ENCODE results near the gene KIF1B.
A peak's percentile ranks its signal among the peaks of the same experiment; 100 is the strongest.
"Not testable (repeated sequence)": the region's sequence is repeated elsewhere in the genome, so short reads cannot be mapped to it uniquely, and the experiment has no call there.

KIF1B gene

DNA sequence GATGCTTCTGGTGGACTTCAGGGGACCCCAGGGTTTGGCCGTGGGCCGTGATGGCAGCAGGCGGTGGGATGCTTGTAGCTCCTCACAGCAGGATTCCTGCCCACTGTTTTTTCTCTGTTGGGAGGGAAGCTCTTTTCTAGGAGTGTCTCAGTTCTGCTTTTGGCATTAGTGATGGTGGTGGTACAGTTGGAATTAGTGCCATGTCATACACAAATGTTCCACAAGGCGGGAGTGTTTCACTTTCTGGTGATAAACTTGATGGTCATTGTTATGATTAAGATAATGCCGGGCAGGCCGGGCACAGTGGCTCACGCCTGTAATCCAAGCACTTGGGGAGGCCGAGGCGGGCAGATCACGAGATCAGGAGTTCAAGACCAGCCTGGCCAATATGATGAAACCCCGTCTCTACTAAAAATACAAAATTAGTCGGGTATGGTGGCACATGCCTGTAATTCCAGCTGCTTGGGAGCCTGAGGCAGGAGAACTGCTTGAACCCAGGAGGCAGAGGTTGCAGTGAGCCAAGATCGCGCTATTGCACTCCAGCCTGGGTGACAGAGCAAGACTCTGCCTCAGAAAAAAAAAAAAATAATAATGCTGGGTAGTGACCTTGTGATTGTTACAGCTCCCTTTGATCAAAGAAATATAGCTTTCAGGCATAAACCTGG is 167.1 kb downstream of the KIF1B start:
- ATAC-seq (replicated peaks) (peak; percentile 71 to 81), DNase-seq (peak; percentile 43)
- not testable (repeated sequence) for H3K27me3 Mint-ChIP-seq, H3K4me3 Mint-ChIP-seq, H3K27ac Mint-ChIP-seq, H3K9me3 Mint-ChIP-seq
- H3K36me3 Mint-ChIP-seq: peaks cover 20 to 26% of the 10 kb centered on the region in 2 donors
- H3K4me1 Mint-ChIP-seq: peaks cover 4 to 15% of the 10 kb centered on the region in 2 donors

DNA sequence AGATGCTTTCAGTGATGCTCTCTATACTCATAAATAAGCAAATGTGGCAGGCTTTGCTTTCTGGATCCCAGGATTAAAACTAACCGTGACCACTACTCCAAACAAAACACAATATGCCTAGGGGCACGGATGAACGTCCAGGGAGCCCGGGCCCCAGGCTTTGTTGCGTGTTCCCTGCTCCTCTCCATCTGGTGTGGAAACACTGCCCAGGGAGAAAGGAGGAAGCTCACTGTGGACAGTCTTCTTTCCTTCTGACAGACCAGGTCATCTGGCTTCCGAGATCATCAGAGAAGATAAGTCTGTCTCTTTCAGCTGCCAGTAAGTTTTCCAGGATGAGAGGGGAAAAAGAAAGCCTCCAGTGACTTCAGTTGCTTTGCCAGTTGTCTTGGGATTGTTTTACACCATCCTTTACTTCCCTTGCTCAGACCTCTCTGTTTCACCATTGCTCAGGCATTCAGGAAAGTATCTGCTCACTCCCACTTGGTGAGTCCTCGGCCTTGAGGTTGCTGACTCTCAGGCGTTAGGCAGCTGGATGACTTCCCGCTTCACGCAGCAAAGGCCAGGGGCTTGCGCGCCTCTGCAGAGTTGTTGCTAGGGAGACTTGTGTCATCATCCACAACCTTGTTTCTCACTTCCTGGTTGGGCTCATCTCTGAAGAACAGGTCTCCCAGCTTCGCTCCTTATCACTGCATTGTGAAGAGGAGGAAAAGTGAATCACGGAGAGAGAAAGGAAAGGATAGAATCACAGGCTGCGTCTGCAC is 167.9 kb downstream of the KIF1B start:
- ATAC-seq (replicated peaks): no peak
- peaks cover 4 to 15% of the 10 kb centered on the region in 2 donors for H3K4me1 Mint-ChIP-seq
- no peak overlapping the region for H3K4me3 Mint-ChIP-seq
- no peak for DNase-seq
- no peaks in the 10 kb centered on the region for H3K9me3 Mint-ChIP-seq
- no peaks in the 10 kb centered on the region for H3K27me3 Mint-ChIP-seq
- H3K27ac Mint-ChIP-seq: no peak overlapping the region
- peaks cover 21 to 32% of the 10 kb centered on the region in 2 donors for H3K36me3 Mint-ChIP-seq

DNA sequence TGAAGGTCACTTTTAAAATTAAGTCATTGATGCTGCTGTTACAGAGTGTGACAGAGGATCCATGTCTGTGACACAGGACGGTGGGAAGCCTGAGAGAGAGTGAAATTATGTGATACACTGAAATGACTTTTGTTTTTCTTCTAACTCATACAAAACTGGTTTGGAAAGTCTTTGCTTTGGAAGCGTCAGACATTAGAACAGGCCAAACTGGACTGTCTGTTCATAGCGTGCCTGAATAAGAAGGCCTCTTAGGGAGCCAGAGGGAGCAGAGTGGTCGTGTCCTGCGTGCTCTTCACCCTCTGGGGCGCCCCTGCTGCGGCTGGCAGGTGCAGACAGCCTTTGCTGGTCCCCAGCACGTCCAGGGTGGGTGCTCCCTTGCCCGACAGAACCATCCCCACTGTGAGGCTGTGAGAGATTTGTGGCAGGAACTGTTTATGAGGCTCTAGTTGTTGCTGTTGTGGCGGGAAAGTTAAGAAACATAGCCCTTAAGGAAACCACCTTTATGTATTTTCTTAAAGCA is 168.8 kb downstream of the KIF1B start:
- no peak for DNase-seq
- H3K27me3 Mint-ChIP-seq: no peaks in the 10 kb centered on the region
- H3K4me3 Mint-ChIP-seq: no peak overlapping the region
- peaks cover 4 to 15% of the 10 kb centered on the region in 2 donors for H3K4me1 Mint-ChIP-seq
- H3K27ac Mint-ChIP-seq: no peak overlapping the region
- no peaks in the 10 kb centered on the region for H3K9me3 Mint-ChIP-seq
- no peak for ATAC-seq (replicated peaks)
- peaks cover 23 to 36% of the 10 kb centered on the region in 2 donors for H3K36me3 Mint-ChIP-seq

DNA sequence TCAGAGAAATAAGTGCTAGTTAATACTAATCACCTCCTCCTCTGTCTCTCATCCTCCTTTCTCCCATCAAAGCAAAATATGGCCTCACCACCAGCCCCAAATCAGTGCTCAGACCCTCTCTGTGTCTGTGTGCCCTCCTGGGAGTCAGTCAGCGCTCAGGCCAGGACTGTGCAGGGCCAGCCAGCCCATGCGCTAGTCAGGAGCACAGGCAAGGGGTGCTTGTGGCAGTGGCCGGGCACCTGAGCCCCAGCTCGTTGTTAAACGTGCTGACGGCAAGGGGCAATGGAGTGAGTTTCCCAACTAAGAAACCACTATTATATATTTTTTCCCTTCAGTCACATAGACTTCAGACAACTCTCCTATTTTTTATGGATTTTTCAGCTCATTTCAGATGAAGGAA is 169.3 kb downstream of the KIF1B start:
- Mint-ChIP-seq H3K9me3 (no peaks in the 10 kb centered on the region), H3K27me3 (no peaks in the 10 kb centered on the region), H3K36me3 (peaks cover 23 to 40% of the 10 kb centered on the region in 2 donors), H3K4me1 (peaks cover 4 to 15% of the 10 kb centered on the region in 2 donors), H3K4me3 (no peak overlapping the region), H3K27ac (no peak overlapping the region)
- DNase-seq: no peak
- no peak for ATAC-seq (replicated peaks)

DNA sequence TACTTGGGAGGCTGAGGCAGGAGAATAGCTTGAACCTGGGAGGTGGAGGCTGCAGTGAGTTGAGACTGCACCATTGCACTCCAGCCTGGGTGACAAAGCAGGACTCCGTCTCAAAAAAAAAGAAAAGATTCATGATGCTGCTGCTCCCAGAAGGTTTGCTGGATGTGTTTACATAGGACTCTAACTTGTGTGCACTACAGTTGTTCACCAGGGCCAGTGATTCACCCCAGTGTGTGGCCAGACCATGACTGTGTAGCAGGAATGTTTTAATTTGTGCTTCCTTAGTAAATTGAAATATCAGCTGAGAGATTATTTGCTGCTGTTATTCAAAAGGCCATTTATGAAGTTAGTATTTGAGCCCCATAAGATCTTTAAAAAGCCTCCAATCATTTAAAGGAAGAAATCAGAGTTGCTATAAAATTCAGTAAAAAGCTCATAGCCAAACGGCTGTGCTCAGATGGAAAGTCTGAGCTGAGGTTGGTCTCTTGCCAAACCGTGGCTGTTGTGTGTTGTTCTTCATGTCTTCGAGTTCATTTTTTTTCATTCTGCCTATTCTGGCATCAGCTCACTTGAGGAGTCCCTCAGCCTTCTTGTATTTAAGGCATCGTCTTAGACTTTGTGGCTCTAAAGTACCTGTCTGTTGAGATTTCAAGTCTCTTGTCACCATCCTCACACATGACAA is 170.4 kb downstream of the KIF1B start:
- H3K27ac Mint-ChIP-seq: no peak overlapping the region
- DNase-seq: no peak
- ATAC-seq (replicated peaks): no peak
- no peaks in the 10 kb centered on the region for H3K27me3 Mint-ChIP-seq
- peaks cover 18 to 33% of the 10 kb centered on the region in 2 donors for H3K36me3 Mint-ChIP-seq
- H3K4me1 Mint-ChIP-seq: peaks cover 4 to 15% of the 10 kb centered on the region in 2 donors
- no peak overlapping the region for H3K4me3 Mint-ChIP-seq
- no peaks in the 10 kb centered on the region for H3K9me3 Mint-ChIP-seq

DNA sequence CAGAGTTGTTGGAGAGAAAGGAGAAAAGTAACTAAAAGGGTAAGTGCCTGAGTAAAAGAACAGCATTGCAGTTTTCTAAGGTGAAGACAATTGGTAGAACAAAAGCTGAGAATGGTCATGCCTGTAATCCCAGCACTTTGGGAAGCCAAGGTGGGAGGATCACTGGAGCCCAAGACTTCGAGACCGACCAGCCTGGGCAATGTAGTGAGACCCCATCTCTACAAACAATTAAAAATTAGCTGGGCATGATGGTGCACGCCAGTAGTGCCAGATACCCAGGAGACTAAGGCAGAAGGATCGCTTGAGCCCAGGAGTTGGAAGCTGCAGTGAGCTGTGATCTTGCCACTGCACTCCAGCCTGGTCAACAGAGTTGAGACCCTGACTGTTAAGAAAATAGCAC is 173.3 kb downstream of the KIF1B start:
- H3K27ac Mint-ChIP-seq: no peak overlapping the region
- no peak for DNase-seq
- peaks cover 4 to 13% of the 10 kb centered on the region in 2 donors for H3K4me1 Mint-ChIP-seq
- no peak for ATAC-seq (replicated peaks)
- peaks cover 6 to 14% of the 10 kb centered on the region in 2 donors for H3K36me3 Mint-ChIP-seq
- no peaks in the 10 kb centered on the region for H3K9me3 Mint-ChIP-seq
- no peak overlapping the region for H3K4me3 Mint-ChIP-seq
- no peaks in the 10 kb centered on the region for H3K27me3 Mint-ChIP-seq

DNA sequence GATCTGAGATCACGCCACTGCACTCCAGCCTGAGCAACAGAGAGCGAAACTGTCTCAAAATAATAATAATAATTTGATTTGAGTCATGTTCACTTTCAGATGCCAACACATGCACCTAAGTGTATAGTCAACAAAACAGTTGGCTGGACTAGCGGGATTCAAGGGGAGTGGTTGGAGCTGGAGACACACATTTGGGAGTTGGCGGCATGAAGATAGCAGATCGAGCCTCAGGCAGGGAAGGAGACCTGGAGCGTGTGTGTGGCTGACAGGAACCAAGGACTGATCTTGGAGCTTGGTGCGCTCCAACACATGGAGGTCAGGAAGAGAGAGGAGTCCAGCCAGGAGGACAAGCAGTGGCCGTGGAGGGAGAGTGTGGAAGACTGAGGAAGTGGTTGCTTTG is 173.8 kb downstream of the KIF1B start:
- no peaks in the 10 kb centered on the region for H3K27me3 Mint-ChIP-seq
- H3K27ac Mint-ChIP-seq: no peak overlapping the region
- DNase-seq: no peak
- H3K4me1 Mint-ChIP-seq: peaks cover 4 to 14% of the 10 kb centered on the region in 2 donors
- peaks cover 6 to 14% of the 10 kb centered on the region in 2 donors for H3K36me3 Mint-ChIP-seq
- no peaks in the 10 kb centered on the region for H3K9me3 Mint-ChIP-seq
- no peak for ATAC-seq (replicated peaks)
- H3K4me3 Mint-ChIP-seq: no peak overlapping the region

DNA sequence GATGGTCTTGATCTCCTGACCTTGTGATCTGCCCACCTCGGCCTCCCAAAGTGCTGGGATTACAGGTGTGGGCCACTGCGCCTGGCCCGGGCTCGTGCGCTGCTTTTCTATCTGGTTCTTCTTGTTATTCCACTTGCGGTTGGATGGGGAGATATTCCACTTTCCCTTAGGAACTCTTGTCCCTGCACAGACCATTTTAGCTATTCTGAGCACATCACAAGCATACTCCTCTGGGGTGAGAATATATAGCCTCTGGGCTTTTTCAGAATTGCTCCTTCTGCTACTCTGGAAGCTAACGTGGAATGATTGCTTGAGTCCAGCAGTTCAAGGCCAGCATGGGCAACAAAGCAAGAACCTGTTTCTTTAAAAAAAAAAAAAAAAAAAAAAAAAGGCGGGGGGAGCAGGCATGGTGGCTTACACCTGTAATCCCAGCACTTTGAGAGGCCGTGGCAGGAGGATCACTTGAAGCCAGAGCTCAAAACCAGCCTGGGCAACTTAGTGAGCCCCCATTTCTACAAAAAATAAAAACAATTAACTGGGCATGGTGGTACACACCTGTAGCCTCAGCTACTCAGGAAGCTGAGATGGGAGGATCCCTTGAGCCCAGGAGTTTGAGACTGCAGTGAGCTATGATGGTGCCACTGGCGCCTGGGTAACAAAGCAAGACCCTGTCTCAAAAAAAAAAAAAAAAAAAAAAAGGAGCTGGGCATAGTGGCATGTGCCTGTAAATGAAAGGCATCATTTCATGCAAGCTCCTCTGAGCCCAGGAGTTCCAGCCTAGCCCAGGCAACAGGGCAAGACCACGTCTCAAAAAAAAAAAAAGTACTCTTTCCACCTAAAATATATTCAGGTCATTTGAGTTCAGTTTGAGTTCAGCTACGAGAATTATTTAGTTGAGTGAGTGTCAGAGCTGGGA is 176.6 kb downstream of the KIF1B start:
- ATAC-seq (replicated peaks) (no peak), DNase-seq (no peak)
- Mint-ChIP-seq H3K9me3 (no peaks in the 10 kb centered on the region), H3K27ac (peak overlapping the region; percentile 84), H3K4me3 (no peak overlapping the region), H3K27me3 (no peaks in the 10 kb centered on the region), H3K36me3 (peaks cover 4 to 14% of the 10 kb centered on the region in 2 donors), H3K4me1 (peaks cover 4 to 14% of the 10 kb centered on the region in 2 donors)

DNA sequence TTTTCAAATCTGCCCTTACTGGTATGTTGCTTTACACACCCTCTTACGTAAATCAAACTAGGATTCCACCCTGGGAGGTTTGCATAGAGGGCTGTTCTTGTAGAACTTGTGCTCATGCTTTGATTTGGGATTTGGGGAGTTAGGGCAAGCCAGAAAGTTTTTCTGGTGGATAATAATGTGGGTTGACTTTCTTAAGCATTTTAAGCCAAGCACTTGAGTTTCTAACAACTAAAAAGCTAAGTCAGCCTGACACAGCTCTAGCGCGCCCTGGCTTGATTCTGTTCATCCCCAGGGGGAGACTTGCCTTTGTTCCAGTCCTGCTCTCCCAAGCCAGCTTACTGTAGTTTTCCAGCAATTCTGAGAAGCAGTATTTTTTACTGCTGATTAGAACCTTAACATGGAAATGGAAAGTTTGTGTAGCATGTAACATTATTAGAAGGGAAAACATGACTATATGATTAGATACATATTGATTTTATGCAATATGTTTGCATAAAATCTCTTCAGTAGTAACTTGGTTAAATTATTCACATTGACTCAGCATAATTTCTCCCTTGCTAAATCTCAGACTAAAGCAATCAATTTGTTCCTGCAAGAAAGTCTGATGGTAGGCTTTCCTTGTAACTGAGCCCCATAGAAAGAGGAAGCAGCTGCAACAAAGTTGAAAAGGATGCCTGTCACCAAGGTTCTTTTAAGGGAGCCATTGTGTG is 177.5 kb downstream of the KIF1B start:
- peak; percentile 91 to 93 for ATAC-seq (replicated peaks)
- peak overlapping the region; percentile 84 for H3K27ac Mint-ChIP-seq
- no peaks in the 10 kb centered on the region for H3K27me3 Mint-ChIP-seq
- peaks cover 4 to 14% of the 10 kb centered on the region in 2 donors for H3K4me1 Mint-ChIP-seq
- H3K4me3 Mint-ChIP-seq: peak overlapping the region in 1 of 2 donors; percentile 28
- no peaks in the 10 kb centered on the region for H3K9me3 Mint-ChIP-seq
- peak; percentile 6 for DNase-seq
- H3K36me3 Mint-ChIP-seq: peaks cover 4 to 12% of the 10 kb centered on the region in 2 donors

DNA sequence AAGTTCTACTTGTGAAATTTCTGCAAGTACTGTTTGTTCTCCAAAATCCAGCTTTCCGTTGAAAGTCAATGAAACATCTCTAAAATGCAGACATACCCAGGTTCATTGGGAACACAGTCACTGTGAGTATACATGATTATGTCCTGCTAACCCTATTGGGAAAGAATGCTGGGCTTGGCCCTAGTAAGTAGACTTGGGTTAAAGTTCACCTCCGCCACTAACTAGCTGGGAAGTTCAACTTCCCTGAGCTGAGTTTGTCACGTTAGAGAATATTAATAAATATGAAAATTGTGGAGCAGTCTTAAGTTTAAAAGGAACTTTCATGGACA is 178.0 kb downstream of the KIF1B start:
- ATAC-seq (replicated peaks) (peak; percentile 24 to 29), DNase-seq (no peak)
- peak overlapping the region; percentile 84 for H3K27ac Mint-ChIP-seq
- peak overlapping the region; percentile 4 to 59 for H3K4me3 Mint-ChIP-seq
- peaks cover 3 to 7% of the 10 kb centered on the region in 2 donors for H3K36me3 Mint-ChIP-seq
- H3K27me3 Mint-ChIP-seq: no peaks in the 10 kb centered on the region
- no peaks in the 10 kb centered on the region for H3K9me3 Mint-ChIP-seq
- peaks cover 4 to 14% of the 10 kb centered on the region in 2 donors for H3K4me1 Mint-ChIP-seq

DNA sequence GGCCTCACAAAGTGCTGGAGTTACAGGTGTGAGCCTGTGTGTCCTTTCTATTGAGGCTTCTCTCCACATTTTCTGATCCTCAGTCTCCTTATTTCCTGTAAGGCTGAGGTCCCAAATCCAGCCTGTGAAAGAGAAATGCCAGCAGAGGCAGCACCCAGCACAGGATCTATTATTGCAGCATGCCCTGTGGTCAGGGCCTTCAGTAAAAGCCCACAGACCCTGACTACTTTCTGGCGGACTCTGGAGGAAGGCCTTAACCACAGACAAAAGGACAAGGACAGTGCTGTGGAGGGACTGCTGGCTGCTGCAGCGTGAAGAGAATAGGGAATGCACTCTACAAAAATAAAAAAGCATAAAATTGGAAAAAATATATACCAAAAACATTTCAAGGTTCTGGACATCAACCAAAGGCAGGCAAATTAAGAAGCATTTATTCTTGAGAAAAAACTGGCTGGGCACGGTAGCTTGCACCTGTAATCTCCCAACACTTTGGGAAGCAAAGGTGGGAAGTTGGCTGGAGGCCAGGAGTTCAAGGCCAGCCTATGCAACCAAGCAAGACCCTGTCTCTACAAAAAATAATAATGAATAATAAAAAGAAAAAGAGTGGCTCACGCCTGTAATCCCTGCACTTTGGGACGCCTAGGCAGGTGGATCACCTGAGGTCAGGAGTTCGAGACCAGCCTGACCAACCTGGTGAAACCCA is 179.1 kb downstream of the KIF1B start:
- Mint-ChIP-seq H3K27ac (no peak overlapping the region), H3K27me3 (no peaks in the 10 kb centered on the region), H3K4me3 (no peak overlapping the region), H3K4me1 (peaks cover 4 to 14% of the 10 kb centered on the region in 2 donors), H3K36me3 (peaks cover 3 to 8% of the 10 kb centered on the region in 2 donors), H3K9me3 (peaks cover 0 to 5% of the 10 kb centered on the region in 2 donors)
- DNase-seq: no peak
- ATAC-seq (replicated peaks): no peak

DNA sequence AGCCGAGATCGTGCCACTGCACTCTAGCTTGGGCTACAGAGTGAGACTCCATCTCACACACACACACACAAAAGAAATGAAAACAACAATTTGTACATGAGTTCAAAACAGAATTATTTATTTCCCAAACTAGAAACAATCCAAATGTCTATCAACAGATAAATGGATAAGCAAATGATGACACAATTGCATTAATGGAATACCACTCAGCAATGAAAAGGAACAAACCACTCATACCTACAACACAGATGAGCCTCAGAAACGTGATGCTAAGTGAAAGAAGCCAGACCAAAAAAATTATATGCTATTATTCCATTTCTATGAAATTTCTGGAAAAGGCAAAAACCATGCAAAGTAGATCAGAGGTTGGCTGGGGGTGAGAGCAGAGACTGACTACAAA is 186.5 kb downstream of the KIF1B start:
- Mint-ChIP-seq H3K36me3 (peaks cover 14 to 28% of the 10 kb centered on the region in 2 donors), H3K9me3 (peaks cover 0 to 5% of the 10 kb centered on the region in 2 donors), H3K4me3 (peak overlapping the region in 1 of 2 donors; percentile 14), H3K4me1 (peaks cover 7 to 30% of the 10 kb centered on the region in 2 donors), H3K27me3 (no peaks in the 10 kb centered on the region), H3K27ac (no peak overlapping the region)
- DNase-seq: no peak
- no peak for ATAC-seq (replicated peaks)

Data from stimulated activated naive B cell treated with anti-CD40 and anti-IgM and Interleukin-4, amounts not matched to agents 10 μg/mL and 1 μg/mL and 100 μg/mL, for 72 hours (primary cell).